ENCODE measurements around the gene PSRC1.

DNA sequence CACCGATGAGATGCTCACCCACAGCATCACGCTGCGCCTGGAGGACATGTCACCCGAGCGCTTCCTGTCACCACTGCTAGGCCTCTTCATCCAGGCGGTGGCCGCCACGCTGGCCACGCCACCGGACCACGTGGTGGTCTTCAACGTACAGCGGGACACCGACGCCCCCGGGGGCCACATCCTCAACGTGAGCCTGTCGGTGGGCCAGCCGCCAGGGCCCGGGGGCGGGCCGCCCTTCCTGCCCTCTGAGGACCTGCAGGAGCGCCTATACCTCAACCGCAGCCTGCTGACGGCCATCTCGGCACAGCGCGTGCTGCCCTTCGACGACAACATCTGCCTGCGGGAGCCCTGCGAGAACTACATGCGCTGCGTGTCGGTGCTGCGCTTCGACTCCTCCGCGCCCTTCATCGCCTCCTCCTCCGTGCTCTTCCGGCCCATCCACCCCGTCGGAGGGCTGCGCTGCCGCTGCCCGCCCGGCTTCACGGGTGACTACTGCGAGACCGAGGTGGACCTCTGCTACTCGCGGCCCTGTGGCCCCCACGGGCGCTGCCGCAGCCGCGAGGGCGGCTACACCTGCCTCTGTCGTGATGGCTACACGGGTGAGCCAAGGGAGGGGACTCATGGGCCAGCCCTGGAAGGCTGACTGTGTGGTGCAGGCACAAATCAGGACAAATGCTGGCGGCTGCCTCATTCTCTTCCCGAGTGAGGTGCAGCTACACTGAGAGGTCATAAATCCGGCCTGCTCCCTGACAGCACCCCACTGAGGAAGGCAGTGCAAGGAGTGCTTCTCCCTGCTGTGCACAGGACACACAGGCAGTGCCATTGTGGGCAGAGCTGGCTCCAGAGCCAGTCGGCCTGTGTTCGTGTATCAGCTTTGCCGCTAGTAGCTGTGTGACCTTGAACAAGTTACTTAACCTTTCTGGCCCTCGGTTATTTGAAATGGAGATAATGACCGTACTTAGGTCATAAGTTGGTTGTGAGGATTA is 24.2 kb downstream of the PSRC1 start:
- TF ChIP-seq, protein P1, sequence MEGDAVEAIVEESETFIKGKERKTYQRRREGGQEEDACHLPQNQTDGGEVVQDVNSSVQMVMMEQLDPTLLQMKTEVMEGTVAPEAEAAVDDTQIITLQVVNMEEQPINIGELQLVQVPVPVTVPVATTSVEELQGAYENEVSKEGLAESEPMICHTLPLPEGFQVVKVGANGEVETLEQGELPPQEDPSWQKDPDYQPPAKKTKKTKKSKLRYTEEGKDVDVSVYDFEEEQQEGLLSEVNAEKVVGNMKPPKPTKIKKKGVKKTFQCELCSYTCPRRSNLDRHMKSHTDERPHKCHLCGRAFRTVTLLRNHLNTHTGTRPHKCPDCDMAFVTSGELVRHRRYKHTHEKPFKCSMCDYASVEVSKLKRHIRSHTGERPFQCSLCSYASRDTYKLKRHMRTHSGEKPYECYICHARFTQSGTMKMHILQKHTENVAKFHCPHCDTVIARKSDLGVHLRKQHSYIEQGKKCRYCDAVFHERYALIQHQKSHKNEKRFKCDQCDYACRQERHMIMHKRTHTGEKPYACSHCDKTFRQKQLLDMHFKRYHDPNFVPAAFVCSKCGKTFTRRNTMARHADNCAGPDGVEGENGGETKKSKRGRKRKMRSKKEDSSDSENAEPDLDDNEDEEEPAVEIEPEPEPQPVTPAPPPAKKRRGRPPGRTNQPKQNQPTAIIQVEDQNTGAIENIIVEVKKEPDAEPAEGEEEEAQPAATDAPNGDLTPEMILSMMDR (conservative IDR thresholded peaks at IDR 0.05; ENCODE audit: low read length): no peak
- TF ChIP-seq EZH2phosphoT487 (IDR thresholded peaks at IDR 0.05; ENCODE audit: borderline replicate concordance): no peak
